MM.1S (cell line): Measurements from ENCODE around the gene KRTAP5-6.

Experiments
- DNase-seq: peaks from one replicate; pipeline ENCODE4 v3.0.0-alpha.2; 2015
- H2AFZ ChIP-seq: fragments of 300-600 bp; sonication (generic); 2 replicates; pipeline ENCODE4 v1.6.0; 2016; ENCODE audit warnings: antibody characterized with exemption, low read length
- H3F3A ChIP-seq: fragments of 300-600 bp; sonication (generic); 2 replicates; pipeline ENCODE4 v1.6.1; 2016; ENCODE audit warnings: mild to moderate bottlenecking, antibody characterized with exemption, low read length, moderate library complexity, mixed read lengths; ENCODE audit not compliant: insufficient read depth
- H3K27ac ChIP-seq: fragments of 300-600 bp; sonication (generic); 2 replicates; pipeline ENCODE4 v1.5.1; 2016; ENCODE audit warnings: mild to moderate bottlenecking, low read length
- H3K27me3 ChIP-seq: fragments of 300-600 bp; sonication (generic); replicated peaks from 2 replicates; pipeline ENCODE4 v1.6.0; 2016; ENCODE audit warnings: low read length; ENCODE audit not compliant: insufficient read depth
- H3K36me3 ChIP-seq: fragments of 300-600 bp; sonication (generic); replicated peaks from 2 replicates; pipeline ENCODE4 v1.6.1; 2016; ENCODE audit warnings: mild to moderate bottlenecking, low read length, mixed read lengths; ENCODE audit not compliant: insufficient read depth
- H3K4me1 ChIP-seq: fragments of 300-600 bp; sonication (generic); 2 replicates; pipeline ENCODE4 v1.6.1; 2016; ENCODE audit warnings: low read length, mixed read lengths
- H3K4me2 ChIP-seq: fragments of 300-600 bp; sonication (generic); 2 replicates; pipeline ENCODE4 v1.6.0; 2016; ENCODE audit warnings: low read depth, low read length
- H3K4me3 ChIP-seq: fragments of 300-600 bp; sonication (generic); 2 replicates; pipeline ENCODE4 v1.5.1; 2016; ENCODE audit warnings: low read length, mixed read lengths
- H3K79me2 ChIP-seq: fragments of 300-600 bp; sonication (generic); 2 replicates; pipeline ENCODE4 v1.6.1; 2016; ENCODE audit warnings: mixed run types, low read length, mixed read lengths
- H3K9ac ChIP-seq: fragments of 300-600 bp; sonication (generic); 2 replicates; pipeline ENCODE4 v1.6.1; 2016; ENCODE audit warnings: low read length, mixed read lengths
- H3K9me2 ChIP-seq: fragments of 300-600 bp; sonication (generic); replicated peaks from 2 replicates; pipeline ENCODE4 v1.6.1; 2016; ENCODE audit warnings: mild to moderate bottlenecking, low read length, mixed read lengths; ENCODE audit not compliant: insufficient read depth
- H3K9me3 ChIP-seq: fragments of 300-600 bp; sonication (generic); replicated peaks from 2 replicates; pipeline ENCODE4 v1.6.1; 2016; ENCODE audit warnings: mild to moderate bottlenecking, low read length, mixed read lengths; ENCODE audit not compliant: insufficient read depth
- H4K20me1 ChIP-seq: fragments of 300-600 bp; sonication (generic); 2 replicates; pipeline ENCODE4 v1.6.1; 2016; ENCODE audit warnings: mild to moderate bottlenecking, low read length, moderate library complexity, mixed read lengths; ENCODE audit not compliant: insufficient read depth
- CTCF ChIP-seq: fragments of 300-600 bp; sonication (generic); IDR thresholded peaks from 2 replicates; pipeline ENCODE4 v1.5.1; 2016; ENCODE audit warnings: antibody characterized with exemption, low read length, mixed read lengths
- EZH2 ChIP-seq: fragments of 300-600 bp; sonication (generic); optimal IDR thresholded peaks from 2 replicates; pipeline ENCODE3; 2017; ENCODE audit warnings: low read depth, mild to moderate bottlenecking, antibody characterized with exemption, low read length, mixed read lengths
- EZH2phosphoT487 ChIP-seq: fragments of 300-600 bp; sonication (generic); IDR thresholded peaks from 2 replicates; pipeline ENCODE4 v1.6.1; 2018; ENCODE audit warnings: antibody characterized with exemption, low read length

The KRTAP5-6 gene

GRCh38 chr11:1699771-1700170, 2.8 kb downstream of the KRTAP5-6 start:
- no peak for TF ChIP-seq EZH2phosphoT487
- H3K9me3 ChIP-seq: no peaks in the 10 kb centered on the region
- no peak overlapping the region for H3K27ac ChIP-seq
- no peaks in the 10 kb centered on the region for H4K20me1 ChIP-seq
- no peaks in the 10 kb centered on the region for H3K79me2 ChIP-seq
- H3K4me1 ChIP-seq: no peaks in the 10 kb centered on the region
- H3K9ac ChIP-seq: no peak overlapping the region
- no peak for DNase-seq
- no peak overlapping the region for H2AFZ ChIP-seq
- no peak overlapping the region for H3K4me2 ChIP-seq
- no peaks in the 10 kb centered on the region for H3K9me2 ChIP-seq
- H3K4me3 ChIP-seq: no peak overlapping the region
- peaks cover 87% of the 10 kb centered on the region for H3K27me3 ChIP-seq
- H3K36me3 ChIP-seq: no peaks in the 10 kb centered on the region
- no peaks in the 10 kb centered on the region for H3F3A ChIP-seq

- no peaks in the 10 kb centered on the region for H3K4me1 ChIP-seq
- H3K9me2 ChIP-seq: no peaks in the 10 kb centered on the region
- no peaks in the 10 kb centered on the region for H3K36me3 ChIP-seq
- H3F3A ChIP-seq: no peaks in the 10 kb centered on the region
- H3K27ac ChIP-seq: no peak overlapping the region
- H3K4me3 ChIP-seq: no peak overlapping the region
- peaks cover 87% of the 10 kb centered on the region for H3K27me3 ChIP-seq
- H4K20me1 ChIP-seq: no peaks in the 10 kb centered on the region
- no peak overlapping the region for H2AFZ ChIP-seq
- no peaks in the 10 kb centered on the region for H3K79me2 ChIP-seq
- no peak for TF ChIP-seq EZH2
- TF ChIP-seq EZH2phosphoT487: no peak
- no peak for TF ChIP-seq CTCF
- no peak overlapping the region for H3K4me2 ChIP-seq
- H3K9me3 ChIP-seq: no peaks in the 10 kb centered on the region
- no peak for DNase-seq
- H3K9ac ChIP-seq: no peak overlapping the region
Observed at GRCh38 chr11:1701091-1701807, 4.3 kb downstream of the KRTAP5-6 start.

GRCh38 chr11:1702506-1702905, 5.5 kb downstream of the KRTAP5-6 start:
- no peaks in the 10 kb centered on the region for H3K9me3 ChIP-seq
- no peak overlapping the region for H3K4me3 ChIP-seq
- no peak overlapping the region for H3K4me2 ChIP-seq
- no peaks in the 10 kb centered on the region for H4K20me1 ChIP-seq
- H2AFZ ChIP-seq: no peak overlapping the region
- no peak overlapping the region for H3K27ac ChIP-seq
- no peaks in the 10 kb centered on the region for H3K36me3 ChIP-seq
- no peaks in the 10 kb centered on the region for H3K4me1 ChIP-seq
- no peaks in the 10 kb centered on the region for H3K9me2 ChIP-seq
- no peak for DNase-seq
- TF ChIP-seq EZH2: no peak
- no peak for TF ChIP-seq EZH2phosphoT487
- no peak for TF ChIP-seq CTCF
- no peaks in the 10 kb centered on the region for H3K79me2 ChIP-seq
- H3K27me3 ChIP-seq: peaks cover 92% of the 10 kb centered on the region
- no peak overlapping the region for H3K9ac ChIP-seq
- H3F3A ChIP-seq: no peaks in the 10 kb centered on the region

GRCh38 chr11:1703146-1703545, 6.2 kb downstream of the KRTAP5-6 start:
- Histone ChIP-seq H3K27ac (no peak overlapping the region), H3K36me3 (no peaks in the 10 kb centered on the region), H2AFZ (no peak overlapping the region), H3K4me2 (no peak overlapping the region), H3K27me3 (peaks cover 92% of the 10 kb centered on the region), H4K20me1 (no peaks in the 10 kb centered on the region), H3K79me2 (no peaks in the 10 kb centered on the region), H3K9ac (no peak overlapping the region), H3K4me3 (no peak overlapping the region), H3K9me3 (no peaks in the 10 kb centered on the region), H3K9me2 (no peaks in the 10 kb centered on the region), H3K4me1 (no peaks in the 10 kb centered on the region), H3F3A (no peaks in the 10 kb centered on the region)
- no peak for DNase-seq
- TF ChIP-seq EZH2 (no peak), EZH2phosphoT487 (no peak), CTCF (no peak)
